ENCODE results near the gene STX5.
"Not testable (repeated sequence)": the region's sequence is repeated elsewhere in the genome, so short reads cannot be mapped to it uniquely, and the experiment has no call there.

STX5 gene, protein sequence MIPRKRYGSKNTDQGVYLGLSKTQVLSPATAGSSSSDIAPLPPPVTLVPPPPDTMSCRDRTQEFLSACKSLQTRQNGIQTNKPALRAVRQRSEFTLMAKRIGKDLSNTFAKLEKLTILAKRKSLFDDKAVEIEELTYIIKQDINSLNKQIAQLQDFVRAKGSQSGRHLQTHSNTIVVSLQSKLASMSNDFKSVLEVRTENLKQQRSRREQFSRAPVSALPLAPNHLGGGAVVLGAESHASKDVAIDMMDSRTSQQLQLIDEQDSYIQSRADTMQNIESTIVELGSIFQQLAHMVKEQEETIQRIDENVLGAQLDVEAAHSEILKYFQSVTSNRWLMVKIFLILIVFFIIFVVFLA
- 69.6 to 119 (median 94.3) reads per million in 4 donors for total RNA-seq

DNA sequence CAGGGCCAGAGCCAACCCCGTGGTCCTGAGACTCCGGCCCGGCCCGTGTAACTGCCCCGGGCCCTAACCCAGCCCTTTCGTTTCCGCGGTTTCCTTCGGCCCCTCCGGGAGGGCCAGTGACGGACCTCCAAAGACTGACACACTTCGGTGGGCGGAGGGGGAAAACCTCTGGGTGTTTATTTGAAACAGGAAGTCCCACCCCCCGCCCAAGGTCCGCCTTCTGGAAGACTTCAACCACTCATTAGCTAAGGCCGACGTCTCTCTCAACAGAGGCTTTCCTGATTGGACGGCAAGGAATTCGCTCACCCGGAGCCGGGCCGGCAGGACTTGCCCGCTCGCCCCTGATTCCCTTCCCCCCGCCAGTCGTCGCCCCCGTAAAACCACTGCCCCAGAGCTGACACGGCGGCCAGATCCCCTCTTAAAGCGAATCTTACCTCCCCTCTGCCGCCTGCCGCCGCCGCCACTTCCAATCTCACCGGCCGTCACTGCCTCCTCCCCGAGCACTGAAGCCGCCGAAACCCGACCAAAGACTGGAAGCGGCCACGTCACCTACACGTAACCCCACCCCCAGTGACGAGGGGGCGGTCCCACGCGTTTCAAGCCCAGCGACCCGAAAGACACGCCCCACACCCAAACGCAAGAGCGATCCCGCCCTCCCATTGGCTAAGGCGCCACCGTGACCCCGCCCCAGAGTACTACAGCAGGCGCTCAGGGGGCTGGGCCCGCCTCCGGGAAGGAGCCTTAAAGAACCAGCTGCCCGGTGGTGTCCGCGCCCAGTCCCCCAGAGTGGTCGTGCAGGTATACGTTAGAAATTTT is at the start of gene STX5:
STX5 (minus strand) TSS at position 532 of the 816 bp plus-strand sequence. CDS start 808 bp downstream, outside the sequence.
- peak; percentile 98 to 100 (median 99) for DNase-seq

DNA sequence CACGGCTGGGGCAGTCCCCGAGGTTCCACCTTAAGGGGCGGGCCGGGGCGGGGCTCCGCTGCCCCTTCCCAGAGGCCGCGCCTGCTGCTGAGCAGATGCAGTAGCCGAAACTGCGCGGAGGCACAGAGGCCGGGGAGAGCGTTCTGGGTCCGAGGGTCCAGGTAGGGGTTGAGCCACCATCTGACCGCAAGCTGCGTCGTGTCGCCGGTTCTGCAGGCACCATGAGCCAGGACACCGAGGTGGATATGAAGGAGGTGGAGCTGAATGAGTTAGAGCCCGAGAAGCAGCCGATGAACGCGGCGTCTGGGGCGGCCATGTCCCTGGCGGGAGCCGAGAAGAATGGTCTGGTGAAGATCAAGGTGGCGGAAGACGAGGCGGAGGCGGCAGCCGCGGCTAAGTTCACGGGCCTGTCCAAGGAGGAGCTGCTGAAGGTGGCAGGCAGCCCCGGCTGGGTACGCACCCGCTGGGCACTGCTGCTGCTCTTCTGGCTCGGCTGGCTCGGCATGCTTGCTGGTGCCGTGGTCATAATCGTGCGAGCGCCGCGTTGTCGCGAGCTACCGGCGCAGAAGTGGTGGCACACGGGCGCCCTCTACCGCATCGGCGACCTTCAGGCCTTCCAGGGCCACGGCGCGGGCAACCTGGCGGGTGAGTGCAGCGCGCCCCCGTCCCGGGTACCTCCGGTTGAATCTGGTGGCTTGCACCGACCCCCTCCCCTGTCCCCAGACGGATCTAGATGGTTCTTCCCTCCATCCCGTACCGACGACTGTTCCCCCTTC is 49.1 kb upstream of the STX5 start, which contains the start of gene SLC3A2:
SLC3A2 (plus strand) TSS at position 94 of the 776 bp plus-strand sequence; CDS start at position 222, 128 bp downstream.
- DNase-seq, result peak; percentile 73 to 95 (median 79)

DNA sequence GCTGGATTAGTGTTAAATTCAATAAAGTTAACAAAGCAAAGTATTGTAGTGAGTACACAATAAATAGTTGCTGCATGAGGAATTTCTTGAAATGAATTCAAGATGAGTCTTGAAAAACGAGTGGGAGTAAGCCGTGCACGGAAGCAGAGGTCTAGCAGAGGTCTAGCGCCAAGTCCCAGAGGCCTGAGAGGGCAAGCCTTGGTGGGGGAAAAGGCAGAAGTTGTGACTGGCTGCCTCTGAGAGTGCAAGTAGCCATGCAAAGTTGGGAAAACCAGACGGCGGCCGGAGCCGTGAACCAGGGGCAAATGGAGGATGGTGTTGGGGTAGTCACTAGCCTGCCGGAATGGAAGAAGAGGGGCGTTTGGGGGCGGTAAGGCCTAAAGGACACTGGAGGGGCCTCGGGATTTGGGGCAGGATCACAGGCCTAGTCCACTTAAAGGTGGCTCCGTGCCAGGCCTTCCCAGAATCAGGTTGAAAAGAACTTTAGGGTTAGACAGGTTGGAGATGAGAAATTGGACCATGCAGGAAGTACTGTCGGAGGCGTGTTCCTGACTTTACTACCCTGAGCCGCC is 48.5 kb upstream of the STX5 start:
- no peak for DNase-seq

DNA sequence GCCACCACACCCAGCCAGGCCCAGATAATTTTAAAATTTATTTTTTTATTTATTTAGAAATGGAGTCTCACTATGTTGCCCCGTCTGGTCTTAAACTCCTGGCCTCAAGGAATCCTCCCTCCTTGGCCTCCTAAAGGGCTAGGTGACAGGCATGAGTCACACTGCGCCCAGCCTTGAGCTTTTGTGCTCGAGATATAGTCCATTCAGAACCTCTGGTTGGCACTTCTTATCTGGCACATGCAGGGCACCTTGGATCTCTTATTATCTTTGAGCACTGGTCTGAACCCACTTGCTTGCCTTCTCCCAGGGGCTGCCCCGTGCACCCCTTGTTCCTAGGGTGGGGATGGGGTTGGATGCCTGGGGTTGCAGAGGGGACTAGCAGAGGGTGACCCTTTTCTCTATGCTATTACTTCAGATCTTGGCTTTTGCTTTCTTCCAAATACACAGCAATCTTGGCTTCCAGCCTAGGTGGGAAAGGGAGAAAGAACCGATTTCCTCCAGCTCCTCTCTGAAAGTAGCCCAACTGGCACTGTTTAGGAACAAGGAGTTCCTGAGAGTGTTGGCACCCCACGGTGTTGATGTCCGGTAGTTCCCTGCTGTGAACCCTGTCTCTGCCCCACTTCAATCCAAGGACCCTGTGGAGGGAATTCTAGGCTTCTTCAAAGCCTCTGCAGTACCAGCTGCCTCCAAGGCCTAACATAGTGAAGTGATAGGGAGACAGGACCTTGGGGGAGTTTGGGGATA is 47.6 kb upstream of the STX5 start:
- DNase-seq, result no peak

DNA sequence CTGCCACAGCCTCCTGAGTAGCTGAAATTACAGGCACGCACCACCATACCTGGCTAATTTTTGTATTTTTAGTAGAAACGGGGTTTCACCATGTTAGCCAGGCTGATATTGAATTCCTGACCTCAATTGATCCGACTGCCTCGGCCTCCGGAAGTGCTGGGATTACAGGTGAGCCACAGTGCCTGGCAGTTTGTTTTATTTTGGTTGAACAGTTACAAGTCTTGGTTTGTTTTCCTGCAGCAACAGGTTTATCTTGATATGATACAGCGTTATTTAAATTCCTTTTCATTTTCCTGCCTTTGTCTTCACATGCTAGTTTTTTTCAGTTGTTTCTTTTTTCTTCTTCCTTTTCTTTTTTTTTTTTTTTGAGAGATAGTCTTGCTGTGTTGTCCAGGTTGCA is 44.9 kb upstream of the STX5 start:
- no peak for DNase-seq

DNA sequence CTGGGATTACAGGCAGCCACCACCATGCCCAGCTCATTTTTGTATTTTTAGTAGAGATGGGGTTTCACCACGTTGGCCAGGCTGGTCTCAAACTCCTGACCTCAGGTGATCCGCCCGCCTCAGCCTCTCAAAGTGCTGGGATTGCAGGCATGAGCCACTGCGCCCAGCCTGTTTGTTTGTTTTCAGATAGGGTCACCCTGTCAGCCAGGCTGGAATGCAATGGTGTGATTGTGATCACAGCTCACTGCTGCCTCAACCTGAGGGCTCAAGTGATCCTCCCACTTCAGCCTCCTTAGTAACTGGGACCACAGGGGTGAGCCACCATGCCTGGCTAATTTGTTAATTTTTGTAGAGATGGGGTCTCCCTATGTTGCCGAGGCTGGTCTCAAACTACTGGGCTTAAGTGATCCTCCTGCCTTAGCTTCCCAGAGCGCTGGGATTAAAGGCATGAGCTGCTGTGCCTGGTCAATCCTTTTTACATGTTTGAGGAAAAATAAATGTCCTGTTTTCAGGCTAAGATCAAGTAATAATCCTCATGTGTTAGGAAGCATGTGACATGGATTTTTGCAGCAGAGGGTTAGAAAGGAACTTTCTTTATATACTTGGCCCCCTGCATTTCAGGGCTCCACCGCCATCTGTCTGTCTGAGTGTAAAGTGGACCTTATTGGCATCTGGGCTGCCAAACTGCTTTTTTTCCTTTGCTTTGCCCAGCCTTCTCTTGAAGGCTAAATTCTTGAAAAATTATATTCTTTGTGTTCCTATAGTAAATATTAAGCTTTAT is 44.0 kb upstream of the STX5 start:
- no peak for DNase-seq

DNA sequence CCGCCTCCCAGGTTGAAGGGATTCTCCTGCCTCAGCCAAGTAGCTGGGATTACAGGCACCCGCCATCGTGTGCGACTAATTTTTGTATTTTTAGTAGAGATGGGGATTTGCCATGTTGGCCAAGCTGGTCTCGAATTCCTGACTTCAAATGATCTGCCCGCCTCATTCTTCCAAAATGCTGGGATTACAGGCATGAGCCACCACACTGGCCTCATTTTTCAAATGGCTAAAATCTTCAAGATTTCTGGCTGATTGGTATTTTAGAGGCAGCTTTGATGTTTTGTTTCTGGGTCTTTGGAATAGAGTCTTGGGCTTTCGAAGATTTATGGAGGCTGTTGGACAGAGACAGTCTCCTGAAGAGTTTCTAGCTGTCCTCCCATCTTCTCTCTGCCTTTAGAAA is 43.0 kb upstream of the STX5 start:
- DNase-seq, result no peak

DNA sequence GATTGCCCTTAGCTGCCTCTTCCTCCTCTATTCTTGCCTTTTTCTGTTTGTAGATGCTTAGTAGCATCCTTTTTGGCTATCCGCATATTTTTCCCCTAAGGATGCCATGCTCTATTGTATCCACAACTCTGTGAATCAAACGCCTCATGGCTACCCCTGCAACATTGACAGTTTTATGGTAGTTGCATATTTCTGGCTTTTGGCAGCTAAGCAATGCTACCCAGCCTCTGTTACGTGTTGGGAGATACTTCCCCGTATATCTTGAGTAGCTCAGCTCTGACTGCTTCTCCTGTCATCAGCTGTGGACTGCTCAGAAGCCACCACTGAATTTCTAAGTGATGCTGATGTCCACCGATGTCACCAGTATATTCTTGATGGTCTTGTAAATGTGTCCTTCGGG is 33.8 kb upstream of the STX5 start:
- no peak for DNase-seq

DNA sequence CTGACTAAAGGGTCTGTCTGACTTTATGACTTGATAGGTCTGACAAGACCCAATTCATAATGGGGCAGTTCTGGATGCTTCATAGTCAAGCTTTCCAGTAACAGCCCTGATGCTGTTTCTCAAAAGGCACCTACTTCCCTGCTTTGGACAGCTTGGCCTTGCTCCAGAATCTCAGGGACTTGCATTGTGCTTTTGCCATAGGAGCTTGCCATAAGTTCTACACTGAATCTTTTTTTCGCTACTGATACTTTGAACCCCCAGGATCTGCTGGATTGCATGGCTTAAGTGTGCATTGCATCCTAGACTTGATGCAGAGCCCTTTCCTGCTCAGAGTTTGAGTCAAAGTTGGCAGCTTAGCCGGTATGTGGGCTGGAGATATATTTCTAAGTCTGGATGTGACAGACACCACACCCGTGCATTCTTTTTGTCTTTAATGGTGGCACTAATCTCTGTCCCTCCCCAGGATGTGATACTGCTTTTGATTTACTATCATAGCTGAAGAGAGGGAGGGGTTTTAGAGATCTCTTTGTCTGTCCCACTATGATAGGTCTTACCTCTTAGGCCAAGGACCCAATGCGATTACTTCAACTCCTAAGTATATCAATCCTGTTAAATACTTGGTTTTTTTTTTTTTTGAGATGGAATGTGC is 32.0 kb upstream of the STX5 start:
- no peak for DNase-seq

DNA sequence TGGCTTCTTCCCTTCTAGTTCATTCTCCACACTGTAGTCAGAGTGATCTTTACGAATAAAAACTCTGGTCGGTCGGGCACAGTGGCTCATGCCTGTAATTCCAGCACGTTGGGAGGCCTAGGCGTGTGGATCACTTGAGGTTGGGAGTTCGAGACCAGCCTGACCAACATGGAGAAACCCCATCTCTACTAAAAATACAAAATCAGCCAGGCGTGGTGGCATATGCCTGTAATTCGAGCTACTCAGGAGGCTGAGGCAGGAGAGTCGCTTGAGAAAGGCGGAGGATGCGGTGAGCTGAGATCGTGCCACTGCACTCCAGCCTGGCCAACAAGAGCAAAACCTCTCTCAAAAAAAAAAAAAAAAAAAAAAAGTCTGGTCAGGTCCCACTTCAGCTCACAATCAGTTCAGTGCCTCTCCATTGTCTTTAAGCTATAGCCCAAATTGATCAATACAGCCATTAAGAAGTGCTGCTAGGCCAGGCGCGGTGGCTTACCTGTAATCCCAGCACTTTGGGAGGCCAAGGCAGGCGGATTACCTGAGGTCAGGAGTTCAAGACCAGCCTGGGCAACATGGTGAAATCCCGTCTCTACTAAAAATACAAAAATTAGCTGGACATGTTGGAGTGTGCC is 29.8 kb upstream of the STX5 start:
- DNase-seq, result not testable (repeated sequence)

DNA sequence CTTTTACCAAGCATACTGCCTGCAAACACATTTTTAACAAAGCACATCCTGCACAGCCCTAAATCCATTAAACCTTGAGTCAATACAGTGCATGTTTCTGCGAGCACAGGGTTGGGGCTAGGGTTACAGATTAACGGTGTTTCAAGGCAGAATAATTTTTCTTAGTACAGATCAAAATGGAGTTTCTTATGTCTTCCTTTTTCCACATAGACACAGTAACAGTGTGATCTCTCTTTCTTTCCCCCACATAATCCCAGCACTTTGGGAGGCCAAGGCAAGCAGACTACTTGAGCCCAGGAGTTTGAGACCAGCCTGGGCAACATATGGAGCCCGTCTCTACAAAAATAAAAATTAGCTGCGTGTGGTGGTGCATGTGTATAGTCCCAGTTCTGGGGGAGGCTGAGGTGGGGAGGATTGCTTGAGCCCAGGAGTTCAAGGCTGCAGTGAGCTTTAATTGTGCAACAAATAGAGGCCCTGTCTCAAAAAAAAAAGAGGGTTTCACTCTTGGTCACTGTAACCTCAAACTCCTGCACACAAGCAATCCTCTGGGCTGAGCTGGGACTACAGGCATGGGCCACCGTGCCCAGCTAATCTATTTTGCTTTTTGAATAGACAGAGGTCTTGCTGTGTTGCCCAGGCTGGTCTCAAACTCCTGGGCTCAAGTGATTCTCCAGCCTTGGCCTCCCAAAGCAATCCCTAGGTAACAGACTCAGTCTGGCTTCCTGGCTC is 29.1 kb upstream of the STX5 start:
- peak in 1 of 5 donors; percentile 61 for DNase-seq

DNA sequence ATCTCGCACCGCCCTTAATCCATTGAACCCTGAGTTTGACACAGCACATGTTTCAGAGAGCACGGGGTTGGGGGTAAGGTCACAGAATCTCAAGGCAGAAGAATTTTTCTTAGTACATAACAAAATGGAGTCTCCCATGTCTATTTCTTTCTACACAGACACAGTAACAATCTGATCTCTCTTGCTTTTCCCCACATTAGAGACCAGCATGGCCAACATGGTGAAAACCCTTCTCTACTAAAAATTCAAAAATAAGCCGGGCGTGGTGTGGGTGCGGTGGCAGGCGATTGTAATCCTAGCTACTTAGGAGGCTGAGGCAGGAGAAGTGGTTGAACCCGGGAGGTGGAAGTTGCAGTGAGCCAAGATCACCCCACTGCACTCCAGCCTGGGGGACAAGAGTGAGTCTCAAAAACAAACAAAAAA is 27.4 kb upstream of the STX5 start:
- DNase-seq, result not testable (repeated sequence)

DNA sequence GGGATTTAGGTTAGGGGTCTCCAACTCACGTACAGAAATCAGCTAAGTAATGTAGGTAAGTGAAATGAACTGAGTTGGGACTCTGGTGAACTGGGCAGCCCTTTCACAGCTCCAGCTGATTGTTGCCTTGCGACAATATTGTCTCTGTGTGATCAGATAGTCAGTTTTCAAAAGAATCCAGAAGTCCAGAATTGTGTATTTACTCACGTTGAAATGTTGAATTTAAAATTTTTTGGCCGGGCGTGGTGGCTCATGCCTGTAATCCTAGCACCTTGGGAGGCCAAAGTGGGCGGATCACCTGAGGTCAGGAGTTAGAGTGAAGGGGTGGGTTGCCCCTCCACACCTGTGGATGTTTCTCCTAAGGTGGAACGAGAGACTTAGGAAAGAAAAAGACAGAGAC is 26.4 kb upstream of the STX5 start:
- no peak for DNase-seq

DNA sequence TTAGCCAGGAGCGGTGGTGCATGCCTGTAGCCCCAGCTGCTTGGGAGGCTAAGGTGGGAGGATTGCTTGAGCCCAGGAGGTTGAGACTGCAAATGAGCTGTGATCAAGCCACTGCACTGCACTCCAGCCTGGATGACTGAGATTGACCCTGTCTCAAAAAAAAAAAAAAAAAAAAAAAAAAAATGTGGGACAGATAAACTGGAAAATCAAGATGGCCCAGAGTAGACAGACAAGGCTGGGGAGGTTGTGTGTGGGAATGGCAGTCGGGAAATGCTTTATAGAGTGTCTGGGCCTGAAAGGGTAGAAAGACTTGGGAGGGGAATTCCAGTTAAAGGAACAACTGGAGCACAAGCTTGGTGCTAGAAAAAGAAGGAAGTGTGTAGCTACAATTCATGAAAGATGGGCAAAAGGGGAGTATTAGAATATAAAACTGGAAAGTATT is 25.7 kb upstream of the STX5 start:
- DNase-seq, result no peak

DNA sequence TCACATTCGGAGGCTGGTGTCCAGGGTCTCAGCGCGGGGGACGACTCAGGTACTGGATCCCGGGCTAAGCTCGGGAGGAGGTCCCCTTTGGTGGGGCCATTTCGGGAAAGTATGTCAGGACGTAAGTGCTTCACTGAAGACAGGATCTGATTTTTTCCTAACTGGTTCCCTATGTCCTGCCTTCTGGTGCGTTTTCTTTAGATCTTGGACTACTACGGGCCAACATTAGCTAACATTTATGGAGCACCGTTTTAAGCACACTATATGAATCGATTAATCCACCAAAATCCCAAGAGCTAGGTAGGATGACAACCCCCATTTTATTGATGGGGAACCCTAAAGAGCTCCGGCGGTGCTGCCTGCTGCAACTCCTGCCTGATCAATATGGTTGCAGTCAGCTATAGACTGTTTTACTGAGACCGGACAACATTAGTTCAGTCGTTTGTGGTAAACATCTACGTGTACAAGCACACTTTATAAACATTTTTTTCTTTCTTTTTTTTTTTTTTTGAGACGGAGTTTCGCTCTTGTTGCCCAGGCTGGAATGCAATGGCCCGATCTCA is 24.6 kb upstream of the STX5 start:
- DNase-seq, result peak in 1 of 5 donors; percentile 40

DNA sequence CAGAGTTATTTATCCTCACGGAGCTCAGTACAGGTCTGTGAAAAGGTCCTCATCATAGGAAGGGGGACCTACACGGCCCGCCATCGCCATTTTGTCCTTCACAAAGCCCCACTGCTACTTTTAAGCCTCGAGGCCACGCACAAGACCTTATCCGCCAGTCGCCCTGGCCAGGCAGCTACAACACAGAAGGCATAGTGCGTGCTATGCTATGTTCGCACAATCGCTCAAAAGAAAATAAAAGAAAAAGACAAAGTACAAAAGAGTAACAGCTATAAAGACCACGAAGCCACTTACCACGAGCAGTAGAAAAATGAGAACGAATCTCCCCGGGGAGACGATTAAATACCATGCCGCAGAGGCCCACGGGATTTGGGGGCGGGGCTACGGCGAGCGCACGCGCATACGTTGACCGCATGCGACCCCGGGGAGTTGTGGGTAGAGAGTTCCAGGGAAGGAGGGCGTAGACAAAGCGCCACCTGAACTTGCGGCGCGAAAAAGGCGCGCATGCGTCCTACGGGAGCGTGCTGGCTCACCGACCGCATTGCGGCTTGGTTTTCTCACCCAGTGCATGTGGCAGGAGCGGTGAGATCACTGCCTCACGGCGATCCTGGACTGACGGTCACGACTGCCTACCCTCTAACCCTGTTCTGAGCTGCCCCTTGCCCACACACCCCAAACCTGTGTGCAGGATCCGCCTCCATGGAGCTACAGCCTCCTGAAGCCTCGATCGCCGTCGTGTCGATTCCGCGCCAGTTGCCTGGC is 23.9 kb upstream of the STX5 start:
- DNase-seq, result peak; percentile 93 to 99 (median 95)

DNA sequence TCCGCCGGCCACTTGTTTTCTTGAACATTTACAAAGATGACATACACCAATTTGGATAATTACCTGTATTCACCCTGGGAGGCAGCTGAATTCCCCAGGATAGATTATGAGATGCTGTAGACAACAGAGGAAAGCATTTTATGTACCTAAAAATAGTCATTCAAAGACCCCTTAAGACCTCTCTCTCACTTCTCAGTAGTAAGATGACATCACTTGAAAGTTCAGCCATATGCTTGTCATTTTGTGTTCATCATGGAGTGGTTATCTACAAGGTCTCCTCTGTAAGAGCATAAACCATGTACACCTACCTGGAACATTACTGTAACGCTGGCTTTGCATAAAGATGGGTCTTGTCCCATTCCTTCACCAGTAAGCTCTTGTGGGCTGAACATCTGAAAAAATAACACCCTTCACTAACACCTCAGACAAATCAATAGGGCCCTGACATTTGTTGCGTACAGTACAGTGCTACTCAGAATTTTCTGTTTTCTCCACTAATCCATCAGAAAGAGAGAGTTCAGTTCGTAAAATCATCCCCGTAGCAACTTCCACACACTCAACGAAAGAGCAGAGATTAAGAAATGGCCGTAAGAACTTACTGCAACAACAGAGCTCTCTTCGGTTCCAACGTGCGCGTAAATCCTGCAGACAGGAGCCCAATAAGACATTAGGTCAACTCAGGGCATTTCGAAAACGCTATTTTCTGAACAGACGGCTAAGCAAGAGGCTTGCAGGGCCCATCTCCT is 23.1 kb upstream of the STX5 start:
- no peak for DNase-seq
